Measurements from ENCODE around the gene TANC1.

TANC1 gene

GRCh38 chr2:159246325-159246988 lies 278.0 kb downstream of the TANC1 start:
- Histone ChIP-seq H3K9ac (ENCODE audit: low read depth, low read length, poor library complexity, severe bottlenecking) (no peak overlapping the region), H3K4me1 (ENCODE audit: insufficient read depth, low read length, poor library complexity, severe bottlenecking) (peaks cover 26% of the 10 kb centered on the region), H3K79me2 (ENCODE audit: insufficient read depth, low read length) (no peaks in the 10 kb centered on the region), H2AFZ (ENCODE audit: low read length) (no peak overlapping the region), H3K36me3 (ENCODE audit: insufficient read depth, low read length) (peaks cover 15% of the 10 kb centered on the region; the same call in 1 of the 2 replicates), H3K9me2 (replicated peaks; ENCODE audit: low read depth, low read length) (no peaks in the 10 kb centered on the region), H3F3A (ENCODE audit: low read depth) (no peaks in the 10 kb centered on the region; the same call in 1 of the 2 replicates), H3K4me3 (ENCODE audit: low read length, poor library complexity, severe bottlenecking) (no peak overlapping the region), H4K20me1 (ENCODE audit: insufficient read depth, low read length, poor library complexity, severe bottlenecking) (no peaks in the 10 kb centered on the region), H3K4me2 (ENCODE audit: low read depth, low read length, poor library complexity, severe bottlenecking) (no peak overlapping the region), H3K9me3 (ENCODE audit: insufficient read depth, low read depth, low read length) (peaks cover 5% of the 10 kb centered on the region; the same call in 1 of the 2 replicates), H3K27me3 (ENCODE audit: insufficient read depth, low read length, poor library complexity, severe bottlenecking) (no peaks in the 10 kb centered on the region)
- TF ChIP-seq CTCF (conservative IDR thresholded peaks at IDR 0.05; ENCODE audit: low read length): no peak
- TF ChIP-seq EZH2phosphoT487 (IDR thresholded peaks at IDR 0.05; ENCODE audit: borderline replicate concordance): no peak

- Histone ChIP-seq H3K27me3 (ENCODE audit: insufficient read depth, low read length, poor library complexity, severe bottlenecking) (no peaks in the 10 kb centered on the region), H2AFZ (ENCODE audit: low read length) (no peak overlapping the region), H3K36me3 (ENCODE audit: insufficient read depth, low read length) (peaks cover 16% of the 10 kb centered on the region; the same call in 1 of the 2 replicates), H3K9me3 (ENCODE audit: insufficient read depth, low read depth, low read length) (peaks cover 5% of the 10 kb centered on the region; the same call in 1 of the 2 replicates), H3F3A (ENCODE audit: low read depth) (no peaks in the 10 kb centered on the region; the same call in 1 of the 2 replicates), H4K20me1 (ENCODE audit: insufficient read depth, low read length, poor library complexity, severe bottlenecking) (no peaks in the 10 kb centered on the region), H3K4me1 (ENCODE audit: insufficient read depth, low read length, poor library complexity, severe bottlenecking) (peaks cover 26% of the 10 kb centered on the region), H3K79me2 (ENCODE audit: insufficient read depth, low read length) (no peaks in the 10 kb centered on the region), H3K9ac (ENCODE audit: low read depth, low read length, poor library complexity, severe bottlenecking) (peak overlapping the region; percentile 36), H3K4me3 (ENCODE audit: low read length, poor library complexity, severe bottlenecking) (peak overlapping the region; percentile 15), H3K9me2 (replicated peaks; ENCODE audit: low read depth, low read length) (no peaks in the 10 kb centered on the region), H3K4me2 (ENCODE audit: low read depth, low read length, poor library complexity, severe bottlenecking) (peak overlapping the region; percentile 53)
- no peak for TF ChIP-seq CTCF (conservative IDR thresholded peaks at IDR 0.05; ENCODE audit: low read length)
- no peak for TF ChIP-seq EZH2phosphoT487 (IDR thresholded peaks at IDR 0.05; ENCODE audit: borderline replicate concordance)
Measured at GRCh38 chr2:159249990-159250715, 281.7 kb downstream of the TANC1 start.

- TF ChIP-seq CTCF (conservative IDR thresholded peaks at IDR 0.05; ENCODE audit: low read length): no peak
- TF ChIP-seq EZH2phosphoT487 (IDR thresholded peaks at IDR 0.05; ENCODE audit: borderline replicate concordance): no peak
- Histone ChIP-seq H3K9ac (ENCODE audit: low read depth, low read length, poor library complexity, severe bottlenecking) (no peak overlapping the region), H3K4me2 (ENCODE audit: low read depth, low read length, poor library complexity, severe bottlenecking) (no peak overlapping the region)
Measured at GRCh38 chr2:159251296-159252173, 283.1 kb downstream of the TANC1 start.

More at GRCh38 chr2:159251296-159252173, 283.1 kb downstream of the TANC1 start:
- no peak overlapping the region for H2AFZ ChIP-seq (ENCODE audit: low read length)
- H3K4me1 ChIP-seq (ENCODE audit: insufficient read depth, low read length, poor library complexity, severe bottlenecking): peaks cover 26% of the 10 kb centered on the region
- H3K9me3 ChIP-seq (ENCODE audit: insufficient read depth, low read depth, low read length): peaks cover 5% of the 10 kb centered on the region; the same call in 1 of the 2 replicates
- peaks cover 22% of the 10 kb centered on the region for H3K36me3 ChIP-seq (ENCODE audit: insufficient read depth, low read length)
- no peak overlapping the region for H3K4me3 ChIP-seq (ENCODE audit: low read length, poor library complexity, severe bottlenecking)
- no peaks in the 10 kb centered on the region for H3K9me2 ChIP-seq (replicated peaks; ENCODE audit: low read depth, low read length)
- no peaks in the 10 kb centered on the region for H3K27me3 ChIP-seq (ENCODE audit: insufficient read depth, low read length, poor library complexity, severe bottlenecking)
- H3F3A ChIP-seq (ENCODE audit: low read depth): no peaks in the 10 kb centered on the region; the same call in 1 of the 2 replicates
- H3K79me2 ChIP-seq (ENCODE audit: insufficient read depth, low read length): no peaks in the 10 kb centered on the region
- H4K20me1 ChIP-seq (ENCODE audit: insufficient read depth, low read length, poor library complexity, severe bottlenecking): no peaks in the 10 kb centered on the region
